Activated T-cell treated with anti-CD3 and anti-CD28 coated beads, Interleukin-2, amount 50 U/mL, for 72 hours (primary cell): ENCODE measurements around the gene GNPDA1. TPM values are rescaled to one million over a fixed set of nuclear protein-coding genes. Genes with fewer than 3 reads are reported as not detected.
A peak's percentile ranks its signal among the peaks of the same experiment; 100 is the strongest.
"Not testable (repeated sequence)": the region's sequence is repeated elsewhere in the genome, so short reads cannot be mapped to it uniquely, and the experiment has no call there.

Experiments used
- ATAC-seq, 2 donors: fragments of 150-1000 bp; cut with Tn5 transposase; replicated peaks in 1 of 2; 2 replicates each; pipeline ENCODE4 v1.10.0; 2021; ENCODE audit warnings: moderate library complexity in 2 of 2, mild to moderate bottlenecking in 1 of 2
- DNase-seq, 2 donors: peaks; one replicate each; pipeline ENCODE4 v3.0.0; 2021 to 2022; ENCODE audit warnings: mixed read lengths in 1 of 2
- H3K27ac Mint-ChIP-seq: one replicate; pipeline ENCODE4 v1.8.0; 2022; ENCODE audit warnings: mild to moderate bottlenecking, moderate library complexity, mixed read lengths
- H3K27me3 Mint-ChIP-seq: one replicate; pipeline ENCODE4 v1.8.0; 2022; ENCODE audit warnings: low read depth, mixed read lengths
- H3K36me3 Mint-ChIP-seq, 2 donors: one replicate each; pipeline ENCODE4 v1.8.0; 2022; ENCODE audit warnings: mixed read lengths in 2 of 2, mild to moderate bottlenecking in 1 of 2; ENCODE audit not compliant: insufficient read depth in 2 of 2
- H3K4me1 Mint-ChIP-seq: one replicate; pipeline ENCODE4 v1.8.0; 2022; ENCODE audit warnings: low read depth, mixed read lengths
- H3K4me3 Mint-ChIP-seq, 2 donors: one replicate each; pipeline ENCODE4 v1.8.0; 2022; ENCODE audit warnings: mild to moderate bottlenecking in 2 of 2, mixed read lengths in 2 of 2, moderate library complexity in 2 of 2
- H3K9me3 Mint-ChIP-seq, 2 donors: one replicate each; pipeline ENCODE4 v1.8.0; 2022; ENCODE audit warnings: mixed read lengths in 2 of 2
- total RNA-seq, 2 donors: library from RNA; stranded (reverse); gene quantifications; one replicate each; pipeline ENCODE4 v1.2.3, GENCODE V29; 2022

Gene GNPDA1
- 10 to 100 TPM; 23.6 to 28.0 TPM for total RNA-seq

DNA sequence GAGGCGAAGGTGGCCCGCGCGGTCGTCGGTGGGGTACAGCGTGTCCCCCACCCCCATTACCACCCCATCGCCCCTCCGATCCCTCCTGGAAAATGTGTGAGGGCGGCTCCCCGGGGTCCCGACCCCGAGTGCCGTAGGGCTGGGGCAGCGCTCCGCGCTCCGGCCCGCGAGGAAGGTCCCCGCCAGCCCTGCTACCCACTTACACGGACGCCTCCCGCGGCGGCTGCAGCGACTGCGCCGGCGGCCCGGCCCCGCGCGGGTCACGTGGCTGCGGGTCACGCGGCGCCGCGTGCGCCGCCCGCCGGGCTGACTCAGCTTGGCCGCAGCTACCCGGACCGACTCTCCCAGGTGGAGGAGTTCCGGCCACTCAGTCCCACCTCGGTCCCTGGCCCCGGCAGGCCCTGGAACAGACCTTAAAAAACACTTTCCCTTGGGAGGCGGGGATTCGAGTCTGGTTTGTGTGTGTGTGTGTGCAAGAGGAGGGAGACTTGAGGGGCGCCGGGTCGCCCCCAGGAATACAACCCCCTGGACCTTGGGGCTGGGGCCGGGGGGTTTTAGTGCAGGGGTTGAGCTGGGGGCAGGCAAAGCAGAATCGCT lies at the start of gene GNPDA1:
Gene GNPDA1, minus strand, starts transcription at position 236 of the 597 bp plus-strand sequence. CDS start 992 bp downstream, outside the sequence.
- H3K27me3 Mint-ChIP-seq, result no peaks in the 10 kb centered on the region
- peaks cover 2 to 3% of the 10 kb centered on the region in 2 donors for H3K36me3 Mint-ChIP-seq
- peaks cover 69% of the 10 kb centered on the region for H3K4me1 Mint-ChIP-seq
- H3K27ac Mint-ChIP-seq, result peak within 1 kb of the TSS; percentile 93
- peak; percentile 76 to 86 for DNase-seq
- peaks cover 0 to 2% of the 10 kb centered on the region in 2 donors for H3K9me3 Mint-ChIP-seq
- ATAC-seq, result peak; percentile 49 to 58
- peak within 1 kb of the TSS; percentile 77 to 91 for H3K4me3 Mint-ChIP-seq

DNA sequence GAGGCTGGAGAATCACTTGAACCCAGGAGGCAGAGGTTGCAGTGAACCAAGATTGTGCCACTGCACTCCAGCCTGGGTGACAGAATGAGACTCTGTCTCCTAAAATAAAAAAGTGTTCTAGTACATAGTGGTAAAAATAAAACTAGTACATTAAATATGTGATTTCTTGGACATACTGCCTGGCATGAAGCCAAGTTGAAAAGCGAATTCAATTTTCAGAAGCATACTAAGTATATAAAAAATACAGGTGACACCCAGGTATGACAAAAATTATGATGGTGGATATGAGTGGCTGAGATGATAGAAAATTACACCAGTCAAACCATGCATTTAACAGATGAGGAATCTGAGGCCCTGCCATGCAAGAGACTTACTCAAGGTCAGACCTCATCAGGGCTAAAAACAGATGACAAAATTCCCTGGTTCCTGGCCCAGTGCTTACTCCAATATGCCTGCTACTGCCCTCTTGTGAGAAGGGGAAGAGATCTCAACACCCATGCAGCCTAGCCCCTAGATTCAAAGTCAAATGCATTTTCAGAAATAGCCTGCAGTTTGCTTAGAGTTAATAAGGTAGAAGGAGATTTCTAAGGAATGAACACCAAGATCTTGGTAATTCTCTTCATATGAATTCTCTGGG lies 46.6 kb upstream of the GNPDA1 start:
- Mint-ChIP-seq H3K9me3 (no peaks in the 10 kb centered on the region), H3K36me3 (no peaks in the 10 kb centered on the region), H3K27me3 (no peaks in the 10 kb centered on the region), H3K4me3 (no peak overlapping the region), H3K4me1 (peaks cover 30% of the 10 kb centered on the region), H3K27ac (no peak overlapping the region)
- ATAC-seq, result no peak
- DNase-seq, result no peak

DNA sequence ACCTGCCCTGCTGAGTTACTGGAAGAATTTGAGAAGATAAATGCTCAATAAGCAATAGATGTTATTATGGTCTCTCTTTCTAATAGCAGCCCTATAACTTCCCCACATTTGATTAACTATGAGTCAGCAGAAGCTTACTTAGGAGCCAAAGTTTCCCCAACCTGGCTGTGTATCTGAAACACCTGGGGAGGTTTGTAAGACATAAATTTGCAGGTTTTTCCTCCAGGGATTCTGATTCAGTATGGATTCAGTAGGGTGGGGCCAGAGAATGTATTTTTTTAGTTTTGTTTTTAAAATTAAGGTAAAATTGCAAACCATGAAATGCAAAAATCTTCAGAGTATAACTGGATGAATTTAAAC lies 44.9 kb upstream of the GNPDA1 start:
- no peak overlapping the region for H3K27ac Mint-ChIP-seq
- ATAC-seq, result no peak
- DNase-seq, result no peak
- H3K36me3 Mint-ChIP-seq, result no peaks in the 10 kb centered on the region
- H3K4me3 Mint-ChIP-seq, result no peak overlapping the region
- H3K4me1 Mint-ChIP-seq, result peaks cover 34% of the 10 kb centered on the region
- H3K27me3 Mint-ChIP-seq, result no peaks in the 10 kb centered on the region
- H3K9me3 Mint-ChIP-seq, result no peaks in the 10 kb centered on the region

DNA sequence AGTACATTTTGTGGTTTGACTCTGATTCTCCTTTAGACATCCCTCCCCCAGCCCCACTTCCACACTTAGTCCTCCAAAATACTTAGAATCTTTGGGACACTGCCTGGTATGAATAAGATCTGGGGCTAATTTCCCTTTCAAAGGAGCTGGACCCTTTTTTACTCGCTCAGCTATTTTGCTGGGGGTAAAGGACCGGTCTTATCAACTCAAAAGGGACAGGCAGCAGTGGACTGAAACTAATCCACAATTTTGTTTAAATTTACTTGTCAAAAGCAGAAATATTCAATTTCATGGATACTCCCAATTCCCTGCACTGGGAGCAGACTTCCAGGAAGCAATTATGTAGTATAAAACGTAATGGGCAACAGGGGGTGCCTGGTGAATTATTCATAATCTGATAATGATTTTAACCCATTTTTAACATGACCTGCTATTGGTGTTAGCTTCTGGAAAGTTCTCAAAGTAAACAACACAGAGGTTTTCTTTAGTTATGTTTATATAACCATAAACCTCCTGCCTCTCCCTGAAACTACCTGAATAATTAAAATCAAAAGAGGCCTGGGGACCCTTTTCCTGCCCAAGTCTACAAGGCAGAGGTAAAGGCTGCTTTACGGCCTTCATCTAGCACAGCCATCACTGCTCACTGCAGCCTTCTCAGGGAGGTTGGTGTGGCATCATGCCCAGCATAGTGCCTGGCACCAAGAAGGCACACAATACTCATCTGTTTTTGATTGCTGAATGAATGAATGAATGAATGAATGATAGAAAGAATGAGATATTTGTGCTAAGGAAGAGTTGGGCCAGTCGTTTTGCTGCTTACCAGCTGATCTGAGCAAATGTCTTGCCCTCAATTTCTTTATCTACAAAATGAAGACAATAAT lies 44.2 kb upstream of the GNPDA1 start:
- H3K9me3 Mint-ChIP-seq, result no peaks in the 10 kb centered on the region
- H3K36me3 Mint-ChIP-seq, result no peaks in the 10 kb centered on the region
- H3K4me3 Mint-ChIP-seq, result no peak overlapping the region
- DNase-seq (no peak), ATAC-seq (no peak)
- H3K27me3 Mint-ChIP-seq, result no peaks in the 10 kb centered on the region
- H3K4me1 Mint-ChIP-seq, result peaks cover 34% of the 10 kb centered on the region
- no peak overlapping the region for H3K27ac Mint-ChIP-seq

DNA sequence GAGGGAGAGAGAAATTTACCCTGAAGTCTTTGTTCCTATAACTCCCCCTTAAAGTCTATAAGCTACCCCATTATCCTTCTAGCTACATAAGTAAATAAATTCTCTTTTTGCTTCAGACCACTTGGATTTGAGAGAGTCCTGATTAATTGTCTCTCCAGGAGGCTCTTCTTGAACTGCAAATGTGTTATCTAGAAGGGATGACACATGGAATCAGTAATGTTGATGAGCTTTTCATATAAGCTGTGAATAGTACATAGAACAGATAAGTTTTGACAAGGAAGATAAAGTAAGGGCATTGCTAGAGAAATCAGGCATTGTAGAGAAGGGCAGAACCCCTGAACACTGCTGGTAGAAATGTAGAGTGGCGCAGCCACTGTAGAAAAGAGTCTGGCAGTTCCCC lies 42.5 kb upstream of the GNPDA1 start:
- DNase-seq (no peak), ATAC-seq (no peak)
- Mint-ChIP-seq H3K4me1 (peaks cover 34% of the 10 kb centered on the region), H3K4me3 (no peak overlapping the region), H3K27ac (no peak overlapping the region), H3K36me3 (no peaks in the 10 kb centered on the region), H3K27me3 (no peaks in the 10 kb centered on the region), H3K9me3 (no peaks in the 10 kb centered on the region)

DNA sequence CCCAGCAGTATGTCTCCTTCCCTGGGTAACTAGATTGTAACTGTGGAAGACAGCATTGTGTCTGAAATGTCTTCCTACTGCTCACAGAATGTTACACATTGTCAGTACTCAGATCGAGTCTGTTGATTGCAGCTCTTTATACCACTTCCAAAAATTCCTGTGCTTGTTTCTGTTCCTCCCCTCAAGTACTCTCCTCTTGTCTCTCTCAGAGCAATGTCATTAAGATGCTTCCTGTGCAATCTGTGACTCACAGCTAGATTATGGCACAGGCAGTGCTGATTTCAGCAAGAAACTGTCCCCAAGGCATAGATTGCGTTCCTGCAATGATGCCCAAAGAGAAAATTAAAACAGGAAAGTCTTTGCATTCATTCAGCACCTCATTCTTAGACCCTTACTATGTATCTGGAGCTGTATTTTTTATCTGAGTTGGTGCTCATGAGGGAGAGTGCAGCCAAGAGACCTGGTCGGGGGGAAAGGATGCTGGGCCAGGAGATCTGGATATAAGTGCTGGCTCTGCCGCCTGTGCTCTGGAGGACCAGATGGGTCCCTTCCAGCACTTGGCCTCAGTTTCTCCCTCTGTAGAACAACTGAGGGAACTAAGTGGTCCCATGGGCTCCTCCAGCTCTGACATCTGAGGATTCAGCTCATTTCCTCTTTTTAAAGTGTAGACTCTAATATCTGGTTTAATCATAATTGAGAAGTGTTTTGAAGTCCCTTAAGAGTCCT lies 40.8 kb upstream of the GNPDA1 start:
- Mint-ChIP-seq H3K27ac (no peak overlapping the region), H3K4me3 (no peak overlapping the region), H3K36me3 (no peaks in the 10 kb centered on the region), H3K4me1 (peaks cover 30% of the 10 kb centered on the region), H3K9me3 (no peaks in the 10 kb centered on the region), H3K27me3 (no peaks in the 10 kb centered on the region)
- ATAC-seq, result peak; percentile 32 to 70
- DNase-seq, result no peak

DNA sequence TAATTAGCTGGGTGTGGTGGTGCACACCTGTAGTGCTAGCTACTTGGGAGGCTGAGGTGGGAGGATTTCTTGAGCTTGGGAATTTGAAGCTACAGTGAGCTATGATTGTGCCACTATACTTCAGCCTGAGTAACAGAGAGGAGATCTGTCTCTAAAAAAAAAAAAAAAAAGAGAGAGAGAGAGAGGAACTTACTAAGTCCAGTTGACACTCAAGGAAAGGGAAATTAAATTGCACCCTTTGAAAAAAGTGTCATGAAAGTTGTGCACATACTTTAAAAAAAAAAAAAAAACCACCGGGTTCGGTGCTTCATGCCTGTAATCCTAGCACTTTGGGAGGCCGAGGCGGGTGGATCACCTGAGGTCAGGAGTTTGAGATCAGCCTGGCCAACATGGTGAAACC lies 39.2 kb upstream of the GNPDA1 start:
- H3K27me3 Mint-ChIP-seq, H3K9me3 Mint-ChIP-seq, H3K36me3 Mint-ChIP-seq, H3K4me3 Mint-ChIP-seq, DNase-seq, ATAC-seq, H3K27ac Mint-ChIP-seq: not testable (repeated sequence)
- peaks cover 20% of the 10 kb centered on the region for H3K4me1 Mint-ChIP-seq

DNA sequence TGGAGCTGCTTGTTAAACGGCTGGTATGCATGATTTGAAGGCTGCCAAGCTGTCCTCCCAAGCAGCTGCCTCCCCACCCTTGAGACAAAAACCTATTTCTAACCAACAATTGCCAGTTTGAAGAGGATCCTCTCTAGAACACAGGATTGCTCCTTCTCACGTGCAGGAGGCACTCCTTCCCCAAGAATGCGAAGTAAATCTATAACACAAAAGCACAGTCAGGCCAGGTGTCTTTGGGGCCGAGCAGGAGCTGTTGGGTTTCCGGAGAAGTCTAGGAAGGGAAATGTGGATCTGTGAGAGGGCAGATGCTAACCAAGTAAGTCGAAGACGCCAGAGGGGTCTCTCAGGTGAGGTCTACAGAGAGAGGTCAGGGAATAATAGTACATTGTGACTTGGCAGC lies 35.4 kb upstream of the GNPDA1 start:
- ATAC-seq (no peak), DNase-seq (no peak)
- Mint-ChIP-seq H3K36me3 (no peaks in the 10 kb centered on the region), H3K4me1 (peaks cover 6% of the 10 kb centered on the region), H3K4me3 (no peak overlapping the region), H3K27ac (no peak overlapping the region), H3K9me3 (no peaks in the 10 kb centered on the region), H3K27me3 (no peaks in the 10 kb centered on the region)

DNA sequence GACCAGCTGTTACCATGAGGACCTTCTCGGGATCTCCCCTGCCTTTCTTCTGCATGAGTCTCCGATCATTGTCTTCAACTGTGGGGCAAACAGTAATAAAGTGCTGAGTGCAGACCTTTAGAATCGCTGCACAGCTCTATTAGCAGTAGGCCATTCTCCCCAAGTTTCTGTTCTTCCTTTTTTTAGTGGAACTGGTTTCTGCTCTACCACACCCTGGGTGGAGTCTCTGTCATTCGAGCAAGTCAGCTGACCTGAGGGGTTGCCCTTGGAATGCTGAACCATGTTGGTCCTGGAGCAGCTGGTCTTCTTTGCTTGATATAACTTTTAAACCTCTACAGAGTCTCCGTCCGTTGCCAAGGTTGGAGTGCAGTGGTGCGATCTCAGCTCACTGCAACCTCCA lies 33.4 kb upstream of the GNPDA1 start:
- Mint-ChIP-seq H3K4me3 (no peak overlapping the region), H3K9me3 (no peaks in the 10 kb centered on the region), H3K36me3 (no peaks in the 10 kb centered on the region), H3K4me1 (no peaks in the 10 kb centered on the region), H3K27ac (no peak overlapping the region), H3K27me3 (no peaks in the 10 kb centered on the region)
- no peak for ATAC-seq
- DNase-seq, result no peak

DNA sequence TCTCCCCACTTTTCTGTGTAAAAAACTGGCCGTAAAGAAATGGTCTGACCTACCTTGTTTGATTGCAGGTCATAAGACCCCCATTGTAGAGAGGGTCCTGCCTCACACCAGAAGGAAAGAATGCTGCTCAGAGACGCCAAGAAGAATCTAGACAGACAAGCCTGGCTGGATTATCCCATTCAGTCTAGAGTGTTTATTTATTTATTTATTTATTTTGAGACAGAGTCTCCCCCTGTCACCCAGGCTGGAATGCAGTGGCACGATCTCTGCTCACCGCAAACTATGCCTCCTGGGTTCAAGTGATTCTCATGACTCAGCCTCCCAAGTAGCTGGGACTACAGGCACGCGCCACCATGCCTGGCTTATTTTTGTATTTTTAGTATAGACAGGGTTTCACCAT lies 28.1 kb upstream of the GNPDA1 start:
- not testable (repeated sequence) for H3K4me1 Mint-ChIP-seq, DNase-seq, H3K4me3 Mint-ChIP-seq, H3K27me3 Mint-ChIP-seq, H3K36me3 Mint-ChIP-seq, H3K9me3 Mint-ChIP-seq, H3K27ac Mint-ChIP-seq, ATAC-seq

DNA sequence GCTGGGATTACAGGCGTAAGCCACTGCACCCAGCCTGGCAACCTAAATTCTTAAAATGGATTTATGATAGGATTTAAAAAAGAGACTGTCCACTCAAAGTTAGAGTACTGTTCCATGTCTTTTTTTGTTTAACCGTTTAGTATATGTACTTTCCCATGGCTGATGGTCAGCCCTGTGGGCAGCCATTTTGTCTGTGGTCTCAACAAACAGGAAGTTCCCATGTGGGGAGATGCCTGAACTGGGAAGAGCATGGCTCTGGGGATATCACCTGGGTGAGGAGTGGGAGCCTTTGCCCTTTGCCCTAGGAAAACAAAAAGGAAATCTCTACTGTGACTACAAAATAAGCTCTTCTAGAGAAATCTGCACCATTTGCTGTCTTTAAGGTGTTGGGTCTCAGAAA lies 27.5 kb upstream of the GNPDA1 start:
- Mint-ChIP-seq H3K9me3 (no peaks in the 10 kb centered on the region), H3K4me3 (no peak overlapping the region), H3K27me3 (no peaks in the 10 kb centered on the region), H3K27ac (no peak overlapping the region), H3K4me1 (peaks cover under 1% of the 10 kb centered on the region), H3K36me3 (no peaks in the 10 kb centered on the region)
- ATAC-seq (no peak), DNase-seq (no peak)

DNA sequence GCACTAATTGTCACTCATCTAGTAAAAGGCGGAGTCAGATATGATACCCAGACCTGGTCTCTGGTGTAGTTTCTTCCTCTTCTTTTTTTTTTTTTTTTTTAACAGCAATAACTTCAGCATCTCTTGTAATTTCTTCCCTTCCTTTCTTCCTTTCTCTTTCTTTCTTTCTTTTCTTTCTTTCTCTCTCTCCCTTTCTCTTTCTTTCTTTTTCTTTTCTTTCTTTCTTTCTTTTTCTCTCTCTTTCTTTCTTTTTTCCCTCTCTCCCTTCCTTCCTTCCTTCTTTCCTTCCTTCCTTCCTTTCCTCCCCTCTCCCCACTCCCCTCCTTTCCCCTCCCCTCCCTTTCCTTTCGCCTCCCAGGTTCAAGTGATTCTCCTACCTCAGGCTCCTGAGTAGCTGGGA lies 25.9 kb upstream of the GNPDA1 start:
- no peak overlapping the region for H3K27ac Mint-ChIP-seq
- H3K36me3 Mint-ChIP-seq, result peaks cover 0 to under 1% of the 10 kb centered on the region in 2 donors
- no peak for DNase-seq
- ATAC-seq, result no peak
- peaks cover 9% of the 10 kb centered on the region for H3K4me1 Mint-ChIP-seq
- no peaks in the 10 kb centered on the region for H3K27me3 Mint-ChIP-seq
- H3K4me3 Mint-ChIP-seq, result no peak overlapping the region
- H3K9me3 Mint-ChIP-seq, result no peaks in the 10 kb centered on the region

DNA sequence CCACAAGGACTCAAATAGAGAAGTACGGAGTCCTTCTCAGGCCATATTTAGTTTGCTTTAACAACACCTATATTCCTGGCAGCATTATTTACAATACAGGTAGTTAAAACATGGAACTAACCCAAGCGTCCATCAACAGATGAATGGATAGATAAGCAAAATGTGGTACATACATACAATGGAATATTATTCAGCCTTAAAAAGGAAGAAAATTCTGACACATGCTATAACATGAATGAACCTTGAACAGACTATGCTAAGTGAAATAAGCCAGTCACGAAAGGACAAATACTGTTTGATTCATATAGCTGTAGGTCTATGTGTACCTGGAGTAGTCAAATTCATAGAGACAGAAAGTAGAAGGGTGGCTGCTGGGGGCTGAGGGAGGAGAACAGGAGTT lies 24.8 kb upstream of the GNPDA1 start:
- not testable (repeated sequence) for H3K4me1 Mint-ChIP-seq, H3K27ac Mint-ChIP-seq, ATAC-seq, H3K36me3 Mint-ChIP-seq, H3K4me3 Mint-ChIP-seq, DNase-seq, H3K9me3 Mint-ChIP-seq, H3K27me3 Mint-ChIP-seq
